Prostate gland (tissue), 2 donors: Measurements from ENCODE around the gene PRDM7. TPM values are rescaled to one million over a fixed set of nuclear protein-coding genes. Genes with fewer than 3 reads are reported as not detected.

Experiments used
- DNase-seq: peaks from one replicate; pipeline ENCODE4 v3.0.0-alpha.2; 2019; ENCODE audit warnings: low spot score
- H3K27ac ChIP-seq, 2 donors: fragments of 200-600 bp; sonication (generic); 2 replicates each; pipeline ENCODE4 v1.5.1; 2017 to 2019
- H3K27me3 ChIP-seq: fragments of 200-600 bp; sonication (generic); replicated peaks from 2 replicates; pipeline ENCODE4 v1.5.1; 2019; ENCODE audit not compliant: insufficient read depth
- H3K36me3 ChIP-seq, 2 donors: fragments of 200-600 bp; sonication (generic); 1 replicate in 1 of 2; 2 replicates in 1 of 2; pipeline versions ENCODE4 v1.5.1 to v1.8.1; 2017 to 2019
- H3K4me1 ChIP-seq: fragments of 200-600 bp; sonication (generic); replicated peaks from 2 replicates; pipeline ENCODE4 v1.5.1; 2019
- H3K4me3 ChIP-seq, 2 donors: fragments of 200-600 bp; sonication (generic); 2 replicates each; pipeline ENCODE4 v1.5.1; 2017 to 2019
- H3K9me3 ChIP-seq: fragments of 200-600 bp; sonication (generic); 2 replicates; pipeline ENCODE4 v1.5.1; 2017
- POLR2A ChIP-seq: fragments of 450-650 bp; IDR thresholded peaks from one replicate; pipeline ENCODE4 v1.6.1; 2016; ENCODE audit warnings: antibody characterized with exemption, mild to moderate bottlenecking
- POLR2AphosphoS5 ChIP-seq: sonication (generic); formaldehyde crosslinking; IDR thresholded peaks from one replicate; pipeline ENCODE4 v1.6.1; 2017; ENCODE audit warnings: antibody characterized with exemption
- WGBS: methylation state at CpG from one replicate; pipeline ENCODE4 v1.1.5; 2018; 5-methylcytosine and 5-hydroxymethylcytosine counted together
- intact Hi-C: fragments of 100-400 bp; cut with DNase I; formaldehyde crosslinking; loops from one replicate; pipeline ENCODE4 v1.14.2; 2022
- total RNA-seq, 2 donors: library from RNA; depleted of rRNA; stranded (reverse); fragments of >200 nt; gene quantifications; one replicate each; pipeline ENCODE4 v1.1.0, GENCODE V29; 2016
- TF ChIP-seq, protein P1 (sequence below), 4 experiments: fragments of 200-600 bp in 2 of 4; fragments of 450-650 bp in 2 of 4; sonication (generic) in 2 of 4; IDR thresholded peaks; 1 replicate in 3 of 4; 2 replicates in 1 of 4; pipeline ENCODE4 v1.5.1; 2016 to 2019; ENCODE audit warnings: antibody characterized with exemption in 4 of 4, mild to moderate bottlenecking in 2 of 4, moderate library complexity in 2 of 4

The PRDM7 gene
- total RNA-seq, 2 donors from 2014 or later: 0.09 to 0.28 TPM

DNA sequence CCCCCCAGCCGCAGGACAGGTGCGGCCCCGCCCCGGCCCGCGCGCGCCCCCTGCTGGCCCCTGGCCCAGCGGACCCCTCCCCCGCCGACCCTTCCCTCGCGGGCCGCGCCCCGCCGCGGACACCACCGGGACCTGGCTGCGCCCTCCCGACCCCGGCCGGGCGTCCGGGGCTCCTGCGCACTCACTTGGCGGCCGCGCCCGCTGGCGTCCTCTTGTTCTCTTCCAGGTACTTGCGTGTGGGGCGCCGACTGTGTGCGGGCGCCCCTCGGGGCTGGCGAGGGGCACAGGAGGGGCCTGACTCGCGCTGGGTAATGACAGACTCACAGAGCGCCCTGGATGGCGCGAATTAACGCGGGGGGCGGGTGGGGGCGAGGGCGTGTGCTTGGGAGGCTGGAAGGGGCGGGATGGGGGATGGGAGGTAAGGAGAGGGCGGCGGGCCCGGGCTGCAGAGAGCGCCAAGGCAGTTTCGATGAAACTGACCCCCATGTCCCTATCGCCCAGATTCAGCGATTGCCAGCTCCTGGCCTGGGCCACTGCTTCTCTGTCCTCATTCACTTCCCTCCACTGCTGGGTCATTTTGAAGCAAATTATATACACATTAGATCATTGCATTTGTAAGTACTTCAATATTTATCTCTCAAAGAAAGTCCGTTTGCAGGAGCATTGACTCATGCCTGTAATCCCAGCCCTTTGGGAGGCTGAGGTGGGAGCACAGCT, 57.4 kb downstream of the PRDM7 start:
- Histone ChIP-seq H3K27me3 (no peaks in the 10 kb centered on the region), H3K4me1 (peaks cover 7% of the 10 kb centered on the region), H3K27ac (peak overlapping the region; percentile 66 to 87), H3K36me3 (no peaks in the 10 kb centered on the region), H3K4me3 (peak overlapping the region; percentile 54 to 80), H3K9me3 (no peaks in the 10 kb centered on the region)
- DNase-seq: no peak
- TF ChIP-seq, protein P1, sequence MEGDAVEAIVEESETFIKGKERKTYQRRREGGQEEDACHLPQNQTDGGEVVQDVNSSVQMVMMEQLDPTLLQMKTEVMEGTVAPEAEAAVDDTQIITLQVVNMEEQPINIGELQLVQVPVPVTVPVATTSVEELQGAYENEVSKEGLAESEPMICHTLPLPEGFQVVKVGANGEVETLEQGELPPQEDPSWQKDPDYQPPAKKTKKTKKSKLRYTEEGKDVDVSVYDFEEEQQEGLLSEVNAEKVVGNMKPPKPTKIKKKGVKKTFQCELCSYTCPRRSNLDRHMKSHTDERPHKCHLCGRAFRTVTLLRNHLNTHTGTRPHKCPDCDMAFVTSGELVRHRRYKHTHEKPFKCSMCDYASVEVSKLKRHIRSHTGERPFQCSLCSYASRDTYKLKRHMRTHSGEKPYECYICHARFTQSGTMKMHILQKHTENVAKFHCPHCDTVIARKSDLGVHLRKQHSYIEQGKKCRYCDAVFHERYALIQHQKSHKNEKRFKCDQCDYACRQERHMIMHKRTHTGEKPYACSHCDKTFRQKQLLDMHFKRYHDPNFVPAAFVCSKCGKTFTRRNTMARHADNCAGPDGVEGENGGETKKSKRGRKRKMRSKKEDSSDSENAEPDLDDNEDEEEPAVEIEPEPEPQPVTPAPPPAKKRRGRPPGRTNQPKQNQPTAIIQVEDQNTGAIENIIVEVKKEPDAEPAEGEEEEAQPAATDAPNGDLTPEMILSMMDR (IDR thresholded peaks at IDR 0.05): peak in 3 of 4 experiments; percentile 25 to 59 (median 50)
- no peak for TF ChIP-seq POLR2AphosphoS5
- intact Hi-C loops: no loop called here
- 2% methylated on average over 44 of the region's 57 CpGs for WGBS

DNA sequence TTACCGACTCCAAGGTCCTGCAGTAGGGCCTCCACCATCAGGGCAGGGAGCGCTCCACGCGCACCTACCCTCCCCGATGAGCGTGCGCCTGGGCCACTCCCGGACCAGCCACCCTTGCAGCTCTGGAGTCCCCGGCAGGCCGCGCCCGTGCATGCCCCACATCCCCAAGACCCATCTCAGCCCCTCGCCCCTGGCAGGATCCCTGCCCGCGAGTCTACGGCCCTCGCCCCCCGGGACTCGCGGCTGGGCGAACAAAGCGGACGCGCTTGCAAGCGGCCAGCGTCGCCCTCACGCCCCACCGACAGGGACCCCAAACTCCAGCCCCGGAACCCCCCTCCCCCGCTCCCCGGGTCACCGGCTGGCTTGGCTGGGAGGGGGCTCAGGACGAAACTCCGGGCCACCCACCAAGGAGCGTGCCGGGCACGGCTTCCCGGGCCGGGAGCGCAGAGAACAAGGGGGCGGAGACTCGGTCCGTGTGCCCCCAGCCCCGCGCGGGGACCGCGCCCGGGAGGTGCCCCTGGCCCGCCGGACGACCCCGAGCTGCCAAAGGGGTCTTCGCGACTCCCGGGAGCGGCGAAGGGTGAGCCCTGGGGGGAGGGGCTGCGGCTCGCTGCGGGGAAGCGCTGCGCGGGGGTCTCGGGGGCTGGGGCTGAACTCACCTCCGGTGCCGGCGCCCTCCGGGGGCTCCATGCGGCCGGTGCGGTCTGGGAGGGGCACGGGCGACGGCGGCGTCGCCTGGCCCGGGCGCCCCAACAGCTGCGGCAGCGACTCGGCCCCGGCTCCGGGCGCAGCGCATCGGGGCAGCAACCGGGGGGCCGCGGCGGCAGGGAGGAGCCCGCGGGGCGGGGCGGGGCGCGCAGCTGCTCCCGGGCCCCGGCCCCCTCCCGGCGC, 58.2 kb downstream of the PRDM7 start, which contains the start of gene DBNDD1:
DBNDD1 (minus strand) TSS at position 805 of the 891 bp plus-strand sequence; CDS start at position 690, 115 bp downstream.
- H3K27me3 ChIP-seq: no peaks in the 10 kb centered on the region
- 5% methylated on average over 28 of the region's 103 CpGs for WGBS
- DNase-seq: peak; percentile 30
- no peak for TF ChIP-seq POLR2A
- TF ChIP-seq, protein P1 (IDR thresholded peaks at IDR 0.05): no peak
- no peak for TF ChIP-seq POLR2AphosphoS5
- H3K27ac ChIP-seq: peak within 1 kb of the TSS; percentile 66 to 87
- H3K36me3 ChIP-seq: no peaks in the 10 kb centered on the region
- no peaks in the 10 kb centered on the region for H3K9me3 ChIP-seq
- peaks cover 7% of the 10 kb centered on the region for H3K4me1 ChIP-seq
- peak within 1 kb of the TSS; percentile 54 to 80 for H3K4me3 ChIP-seq
- intact Hi-C loops: no loop called here

DNA sequence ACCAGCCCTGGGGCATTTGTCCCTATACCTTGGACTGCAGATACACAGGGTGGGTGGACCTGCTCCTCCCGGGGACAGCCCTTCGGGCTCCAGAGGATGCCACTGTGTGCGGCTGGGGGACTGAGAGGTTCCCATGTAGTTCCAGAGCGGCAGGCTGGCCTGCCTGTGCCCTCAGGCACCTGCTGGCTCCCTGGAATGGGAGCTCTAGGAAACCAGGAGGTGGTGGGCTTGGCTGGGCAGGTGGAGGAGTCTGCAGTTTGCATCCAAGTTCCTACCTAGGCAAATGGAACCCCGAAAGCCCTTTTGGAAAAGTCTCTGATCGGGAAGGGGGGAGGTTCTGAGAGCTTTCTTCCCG, 58.9 kb downstream of the PRDM7 start:
- intact Hi-C loops: no loop called here

DNA sequence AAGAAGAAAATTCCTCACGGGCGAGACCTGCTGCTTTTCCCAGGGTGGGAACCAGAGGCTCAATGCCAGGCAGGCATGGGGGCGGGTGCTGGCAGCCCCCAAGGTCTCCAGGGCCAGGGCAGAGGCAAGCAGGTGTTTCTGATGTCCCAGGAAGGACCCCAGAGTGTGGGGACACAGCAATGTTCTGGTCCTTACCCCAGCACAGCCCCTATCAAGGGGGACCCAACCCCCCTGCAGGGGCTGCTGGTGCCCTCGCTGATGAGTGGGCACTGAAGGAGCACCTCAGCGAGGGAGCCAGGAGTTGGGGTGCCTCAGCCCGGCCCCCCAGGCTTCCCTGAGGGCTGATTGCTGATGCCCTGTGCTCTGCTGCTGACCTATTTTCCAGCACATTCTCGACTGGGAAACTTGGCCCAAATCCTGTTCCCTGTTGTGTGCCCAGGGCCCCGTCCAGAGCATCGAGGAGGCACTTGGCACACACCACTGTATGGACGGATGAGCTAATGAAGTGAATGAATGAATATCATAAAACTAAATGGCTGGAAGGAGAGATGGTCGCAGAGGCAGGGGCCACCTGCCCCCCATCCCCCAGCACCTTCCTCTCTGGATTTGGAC, 60.7 kb downstream of the PRDM7 start:
- no peak for DNase-seq
- no peaks in the 10 kb centered on the region for H3K36me3 ChIP-seq
- 56% methylated on average over 11 of the region's 11 CpGs for WGBS
- no peak overlapping the region for H3K27ac ChIP-seq
- H3K9me3 ChIP-seq: no peaks in the 10 kb centered on the region
- intact Hi-C loops: no loop called here
- no peaks in the 10 kb centered on the region for H3K27me3 ChIP-seq
- TF ChIP-seq, protein P1 (IDR thresholded peaks at IDR 0.05): no peak
- TF ChIP-seq POLR2AphosphoS5 (peak; percentile 11), POLR2A (no peak)
- H3K4me3 ChIP-seq: no peak overlapping the region
- H3K4me1 ChIP-seq: no peaks in the 10 kb centered on the region

More for the DNA sequence above, 58.9 kb downstream of the PRDM7 start:
- Histone ChIP-seq H3K4me1 (peaks cover 6% of the 10 kb centered on the region), H3K4me3 (peak overlapping the region; percentile 54 to 80), H3K27me3 (no peaks in the 10 kb centered on the region), H3K27ac (no peak overlapping the region), H3K9me3 (no peaks in the 10 kb centered on the region), H3K36me3 (no peaks in the 10 kb centered on the region)
- 49% methylated on average over 7 of the region's 7 CpGs for WGBS
- TF ChIP-seq POLR2A (no peak), POLR2AphosphoS5 (no peak)
- TF ChIP-seq, protein P1 (IDR thresholded peaks at IDR 0.05): no peak
- no peak for DNase-seq
